Measurements from ENCODE around the gene GRIA3.
"Not testable (repeated sequence)": the region's sequence is repeated elsewhere in the genome, so short reads cannot be mapped to it uniquely, and the experiment has no call there.

The GRIA3 gene

GRCh38 chrX:123277821-123278220 is 93.7 kb downstream of the GRIA3 start:
- DNase-seq: no peak

GRCh38 chrX:123282241-123282640 is 98.2 kb downstream of the GRIA3 start:
- DNase-seq: no peak

GRCh38 chrX:123283407-123283806 is 99.3 kb downstream of the GRIA3 start:
- DNase-seq: not testable (repeated sequence)

GRCh38 chrX:123291623-123292022 is 107.5 kb downstream of the GRIA3 start:
- DNase-seq: no peak

- DNase-seq: no peak
Measured at GRCh38 chrX:123298026-123298425, 113.9 kb downstream of the GRIA3 start.

GRCh38 chrX:123303429-123303828 is 119.4 kb downstream of the GRIA3 start:
- no peak for DNase-seq

GRCh38 chrX:123308658-123309057 is 124.6 kb downstream of the GRIA3 start:
- no peak for DNase-seq

GRCh38 chrX:123310112-123310511 is 126.0 kb downstream of the GRIA3 start:
- no peak for DNase-seq

GRCh38 chrX:123311486-123311885 is 127.4 kb downstream of the GRIA3 start:
- DNase-seq: no peak

GRCh38 chrX:123313486-123313885 is 129.4 kb downstream of the GRIA3 start:
- no peak for DNase-seq

- no peak for DNase-seq
Measured at GRCh38 chrX:123320622-123321021, 136.5 kb downstream of the GRIA3 start.

- no peak for DNase-seq
Measured at GRCh38 chrX:123322536-123322935, 138.5 kb downstream of the GRIA3 start.

- DNase-seq: no peak
Measured at GRCh38 chrX:123324625-123325024, 140.5 kb downstream of the GRIA3 start.

GRCh38 chrX:123330229-123330942 is 146.3 kb downstream of the GRIA3 start:
- no peak for DNase-seq

- no peak for DNase-seq
Measured at GRCh38 chrX:123331349-123331748, 147.3 kb downstream of the GRIA3 start.

- no peak for DNase-seq
Measured at GRCh38 chrX:123331859-123332258, 147.8 kb downstream of the GRIA3 start.

GRCh38 chrX:123336666-123337065 is 152.6 kb downstream of the GRIA3 start:
- DNase-seq: no peak

GRCh38 chrX:123337886-123338639 is 154.0 kb downstream of the GRIA3 start:
- DNase-seq: no peak

- no peak for DNase-seq
Measured at GRCh38 chrX:123339221-123339905, 155.3 kb downstream of the GRIA3 start.

GRCh38 chrX:123340696-123341095 is 156.6 kb downstream of the GRIA3 start:
- DNase-seq: no peak

GRCh38 chrX:123348468-123348867 is 164.4 kb downstream of the GRIA3 start:
- DNase-seq: no peak

- DNase-seq: no peak
Measured at GRCh38 chrX:123350226-123350625, 166.1 kb downstream of the GRIA3 start.

- DNase-seq: no peak
Measured at GRCh38 chrX:123357941-123358340, 173.9 kb downstream of the GRIA3 start.

- DNase-seq: no peak
Measured at GRCh38 chrX:123358457-123358856, 174.4 kb downstream of the GRIA3 start.

Data from HCEC 1CT (cell line).